Dendritic cell treated with granulocyte-macrophage colony-stimulating factor and Interleukin-4, amounts not matched to agents 40 ng/mL and 50 ng/mL, for 4 days (primary cell): ENCODE results near the gene HCN1.
"Not testable (repeated sequence)": the region's sequence is repeated elsewhere in the genome, so short reads cannot be mapped to it uniquely, and the experiment has no call there.

Source experiments
- H3K27ac Mint-ChIP-seq: one replicate; pipeline ENCODE4 v1.8.0; 2022; ENCODE audit warnings: mild to moderate bottlenecking, mixed read lengths
- H3K27me3 Mint-ChIP-seq: one replicate; pipeline ENCODE4 v1.8.0; 2022; ENCODE audit warnings: mild to moderate bottlenecking, mixed read lengths
- H3K36me3 Mint-ChIP-seq: one replicate; pipeline ENCODE4 v1.8.0; 2022; ENCODE audit warnings: low read depth, mixed read lengths
- H3K4me1 Mint-ChIP-seq: one replicate; pipeline ENCODE4 v1.8.0; 2022; ENCODE audit warnings: low read depth, mixed read lengths
- H3K4me3 Mint-ChIP-seq: one replicate; pipeline ENCODE4 v1.8.0; 2022; ENCODE audit warnings: mild to moderate bottlenecking, moderate library complexity, mixed read lengths
- H3K9me3 Mint-ChIP-seq: one replicate; pipeline ENCODE4 v1.8.0; 2022; ENCODE audit warnings: mixed read lengths
- intact Hi-C: fragments of 100-400 bp; cut with micrococcal nuclease; formaldehyde crosslinking; loops from one replicate; pipeline ENCODE4 v1.15.0; 2022

The HCN1 gene

DNA sequence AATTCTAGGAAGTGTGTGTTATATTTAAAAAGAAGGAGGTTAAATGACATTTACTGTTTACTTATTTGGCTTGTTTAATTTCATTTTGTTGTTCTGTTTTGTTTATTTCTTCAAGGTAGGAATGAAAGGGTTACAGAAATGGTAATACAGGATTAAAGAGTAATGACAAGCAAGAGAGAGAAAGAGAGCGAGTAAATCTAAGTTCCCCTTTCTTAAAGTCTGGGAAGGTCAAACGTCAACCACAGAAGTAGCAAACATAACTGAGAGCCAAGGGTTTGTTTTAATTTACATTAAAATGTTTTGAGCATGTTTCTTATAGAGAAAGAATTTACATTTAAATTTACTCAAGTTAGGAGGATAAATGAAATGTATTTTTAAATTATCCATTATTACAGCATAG, 18.7 kb downstream of the HCN1 start:
- no peaks in the 10 kb centered on the region for H3K4me1 Mint-ChIP-seq
- no peaks in the 10 kb centered on the region for H3K36me3 Mint-ChIP-seq
- no peak overlapping the region for H3K4me3 Mint-ChIP-seq
- no peaks in the 10 kb centered on the region for H3K9me3 Mint-ChIP-seq
- H3K27me3 Mint-ChIP-seq = no peaks in the 10 kb centered on the region
- no peak overlapping the region for H3K27ac Mint-ChIP-seq
- intact Hi-C loops = no loop called here

DNA sequence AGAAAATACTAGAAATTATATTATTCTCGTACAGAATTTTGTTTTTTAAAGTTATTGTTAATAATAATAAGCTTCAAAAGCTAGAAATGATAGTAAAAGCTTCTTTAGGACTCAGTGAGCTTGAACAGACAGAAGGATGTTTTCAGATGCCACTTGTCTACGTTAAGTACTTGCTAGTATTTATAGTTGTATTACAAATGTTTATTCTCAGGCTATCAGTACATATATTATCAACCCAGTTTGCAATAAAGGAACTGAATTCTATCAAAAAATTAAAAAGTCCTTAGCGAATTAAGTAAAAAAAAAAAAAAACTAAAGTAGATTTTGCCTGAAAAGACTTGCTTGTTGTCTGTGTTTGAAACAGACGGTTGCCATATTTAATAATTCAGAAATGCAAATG, 23.9 kb downstream of the HCN1 start:
- no peak overlapping the region for H3K27ac Mint-ChIP-seq
- H3K9me3 Mint-ChIP-seq = peaks cover 8% of the 10 kb centered on the region
- no peak overlapping the region for H3K4me3 Mint-ChIP-seq
- intact Hi-C loops = no loop called here
- H3K4me1 Mint-ChIP-seq = no peaks in the 10 kb centered on the region
- H3K27me3 Mint-ChIP-seq = no peaks in the 10 kb centered on the region
- no peaks in the 10 kb centered on the region for H3K36me3 Mint-ChIP-seq

DNA sequence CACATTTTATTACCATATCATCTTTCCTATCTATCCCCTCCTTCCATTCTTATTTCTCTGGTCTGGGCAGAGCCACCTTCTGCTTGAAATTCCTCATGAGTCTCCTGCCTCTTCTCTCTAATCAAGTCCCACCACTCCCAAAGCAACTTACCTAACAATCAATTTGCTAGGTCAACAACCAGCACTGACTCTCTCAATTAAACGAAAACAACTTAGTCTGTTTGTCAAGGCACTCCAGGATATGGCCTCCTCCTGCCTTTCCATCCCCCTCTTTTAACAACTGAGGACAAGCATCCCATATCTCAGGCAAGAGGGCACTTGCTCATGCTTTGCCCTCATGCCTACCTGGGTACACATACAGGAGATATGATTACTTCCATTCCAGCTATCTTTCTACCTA, 47.4 kb downstream of the HCN1 start:
- Mint-ChIP-seq H3K4me1 (no peaks in the 10 kb centered on the region), H3K27me3 (no peaks in the 10 kb centered on the region), H3K9me3 (no peaks in the 10 kb centered on the region), H3K4me3 (no peak overlapping the region), H3K36me3 (no peaks in the 10 kb centered on the region), H3K27ac (no peak overlapping the region)
- intact Hi-C loops = no loop called here

DNA sequence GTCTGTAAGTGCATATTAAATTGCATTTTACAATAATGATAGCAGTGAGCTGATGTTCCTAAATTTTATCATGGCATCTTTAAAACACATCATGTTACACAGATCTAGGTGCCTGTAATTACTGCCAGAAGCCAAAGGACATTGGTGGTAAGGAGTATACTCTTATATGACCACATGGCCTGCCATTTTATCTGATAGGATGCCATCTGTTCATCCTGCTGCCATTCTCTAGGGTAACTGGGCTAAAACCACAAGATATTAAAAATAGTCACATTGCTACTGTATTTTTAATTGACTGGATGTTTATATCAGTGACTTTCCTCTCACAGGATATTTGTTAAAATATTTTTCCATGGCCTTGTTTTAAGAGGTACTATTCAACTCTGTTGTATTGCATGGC, 53.1 kb downstream of the HCN1 start:
- Mint-ChIP-seq H3K27me3 (no peaks in the 10 kb centered on the region), H3K27ac (no peak overlapping the region), H3K36me3 (no peaks in the 10 kb centered on the region), H3K9me3 (no peaks in the 10 kb centered on the region), H3K4me3 (no peak overlapping the region), H3K4me1 (no peaks in the 10 kb centered on the region)
- intact Hi-C loops = no loop called here

DNA sequence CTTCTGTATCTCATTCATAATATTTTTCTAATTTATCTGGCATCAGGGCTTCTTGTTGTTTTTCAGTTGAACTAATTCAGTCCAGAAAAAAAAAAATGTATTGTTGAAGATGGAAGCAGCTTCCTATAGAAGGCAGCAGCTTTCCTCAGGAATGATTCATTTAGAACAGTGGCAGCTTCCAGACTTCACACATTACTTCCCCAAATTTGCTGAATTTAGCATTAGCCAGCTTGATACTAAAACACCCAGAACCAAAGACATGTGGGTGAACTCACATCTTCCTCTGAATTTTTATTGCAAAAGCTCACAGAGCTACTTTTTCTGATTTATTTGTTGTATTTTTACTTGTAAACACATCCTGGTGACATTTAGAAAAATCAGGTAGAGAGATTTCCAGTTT, 53.8 kb downstream of the HCN1 start:
- H3K9me3 Mint-ChIP-seq = no peaks in the 10 kb centered on the region
- H3K4me3 Mint-ChIP-seq = no peak overlapping the region
- H3K27ac Mint-ChIP-seq = no peak overlapping the region
- no peaks in the 10 kb centered on the region for H3K36me3 Mint-ChIP-seq
- intact Hi-C loops = no loop called here
- H3K27me3 Mint-ChIP-seq = no peaks in the 10 kb centered on the region
- H3K4me1 Mint-ChIP-seq = no peaks in the 10 kb centered on the region

DNA sequence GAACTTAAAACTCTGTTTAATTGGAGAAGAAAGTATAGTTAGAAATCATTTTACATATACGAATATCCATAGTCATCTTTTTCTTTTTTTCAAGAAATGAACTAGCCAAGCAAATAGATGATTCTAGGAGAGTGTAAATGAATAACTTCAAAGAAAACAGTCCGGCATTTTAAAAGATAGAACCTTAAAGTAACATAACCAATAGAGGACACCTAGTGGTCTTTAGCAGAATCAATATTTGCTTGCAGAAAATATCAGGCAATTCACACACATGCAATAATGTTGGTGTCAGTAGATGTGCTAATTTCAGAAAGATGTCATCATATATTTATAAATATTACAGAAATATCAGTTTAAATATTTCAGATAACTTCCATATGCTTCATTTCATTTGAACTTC, 57.1 kb downstream of the HCN1 start:
- no peak overlapping the region for H3K4me3 Mint-ChIP-seq
- no peaks in the 10 kb centered on the region for H3K4me1 Mint-ChIP-seq
- no peaks in the 10 kb centered on the region for H3K36me3 Mint-ChIP-seq
- no peak overlapping the region for H3K27ac Mint-ChIP-seq
- no peaks in the 10 kb centered on the region for H3K27me3 Mint-ChIP-seq
- intact Hi-C loops = no loop called here
- H3K9me3 Mint-ChIP-seq = no peaks in the 10 kb centered on the region

DNA sequence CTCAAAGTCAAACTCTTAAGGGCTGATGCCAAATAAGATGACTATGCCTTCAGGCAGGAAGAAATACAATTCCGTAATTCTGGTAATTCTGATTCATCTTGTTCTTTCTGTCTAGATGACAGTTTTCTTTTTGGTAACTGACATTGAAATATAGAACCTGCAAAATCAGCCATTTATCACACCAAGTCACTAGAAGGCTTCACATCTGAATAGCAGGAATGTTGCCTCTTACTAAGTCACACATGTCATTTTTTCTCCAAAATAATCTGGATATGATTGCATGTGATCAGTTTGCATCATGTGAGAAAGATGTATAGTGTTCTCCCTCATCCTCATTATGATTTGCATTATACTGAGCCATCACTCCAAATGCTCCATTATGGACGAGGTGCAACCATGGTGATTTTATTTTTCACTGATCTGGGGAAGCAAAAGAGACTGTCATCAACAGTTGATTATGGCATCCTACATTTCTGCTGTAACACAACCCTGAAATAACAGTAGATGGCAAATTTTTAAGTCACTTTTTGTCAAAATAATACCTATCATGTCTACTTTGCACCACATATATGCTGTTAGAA, 69.0 kb downstream of the HCN1 start:
- Mint-ChIP-seq H3K36me3 (no peaks in the 10 kb centered on the region), H3K27ac (no peak overlapping the region), H3K4me1 (no peaks in the 10 kb centered on the region), H3K4me3 (no peak overlapping the region), H3K9me3 (peaks cover 13% of the 10 kb centered on the region), H3K27me3 (no peaks in the 10 kb centered on the region)
- intact Hi-C loops = no loop called here

DNA sequence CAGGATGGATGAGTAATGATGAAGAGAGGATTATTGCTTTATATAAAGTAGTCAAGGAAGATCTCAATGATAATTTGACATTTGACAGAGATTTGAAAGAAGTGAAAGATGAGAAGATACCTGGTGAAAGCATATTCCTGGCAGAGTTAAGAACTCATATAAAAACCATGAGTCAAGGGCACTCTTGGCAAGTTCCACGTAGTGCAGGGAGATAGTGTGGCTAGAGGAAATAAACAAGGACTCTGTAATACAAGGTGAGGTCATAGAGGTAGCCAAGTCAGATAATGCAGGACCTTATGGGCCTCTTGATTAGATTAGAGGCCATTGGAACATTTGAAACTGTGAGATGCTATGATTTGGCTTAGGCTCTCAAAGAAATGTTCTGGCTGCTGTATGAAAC, 72.3 kb downstream of the HCN1 start:
- Mint-ChIP-seq H3K4me3 (no peak overlapping the region), H3K9me3 (peaks cover 13% of the 10 kb centered on the region), H3K27ac (no peak overlapping the region), H3K36me3 (no peaks in the 10 kb centered on the region), H3K27me3 (no peaks in the 10 kb centered on the region), H3K4me1 (no peaks in the 10 kb centered on the region)
- intact Hi-C loops = no loop called here

DNA sequence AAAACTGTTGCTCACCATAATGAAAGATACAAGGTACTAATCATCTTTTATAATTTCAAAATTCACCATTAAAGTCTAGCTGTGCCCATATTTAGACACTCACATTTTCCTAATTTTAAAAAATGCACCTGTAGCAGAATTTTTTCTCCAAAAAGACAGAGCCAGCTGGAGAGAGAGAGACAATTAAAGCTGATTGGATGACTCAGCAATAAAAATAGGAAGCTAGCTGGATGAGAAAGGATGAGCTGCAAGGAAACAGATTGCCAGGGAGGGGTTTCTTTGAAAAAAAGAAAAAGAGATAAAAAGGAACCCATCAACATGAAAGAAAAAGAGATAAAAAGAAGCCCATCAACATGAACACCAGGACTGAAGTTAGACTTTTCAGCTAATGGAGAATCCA, 73.8 kb downstream of the HCN1 start:
- Mint-ChIP-seq H3K36me3 (no peaks in the 10 kb centered on the region), H3K4me1 (no peaks in the 10 kb centered on the region), H3K27ac (no peak overlapping the region), H3K9me3 (peaks cover 22% of the 10 kb centered on the region), H3K4me3 (no peak overlapping the region), H3K27me3 (no peaks in the 10 kb centered on the region)
- intact Hi-C loops = no loop called here

DNA sequence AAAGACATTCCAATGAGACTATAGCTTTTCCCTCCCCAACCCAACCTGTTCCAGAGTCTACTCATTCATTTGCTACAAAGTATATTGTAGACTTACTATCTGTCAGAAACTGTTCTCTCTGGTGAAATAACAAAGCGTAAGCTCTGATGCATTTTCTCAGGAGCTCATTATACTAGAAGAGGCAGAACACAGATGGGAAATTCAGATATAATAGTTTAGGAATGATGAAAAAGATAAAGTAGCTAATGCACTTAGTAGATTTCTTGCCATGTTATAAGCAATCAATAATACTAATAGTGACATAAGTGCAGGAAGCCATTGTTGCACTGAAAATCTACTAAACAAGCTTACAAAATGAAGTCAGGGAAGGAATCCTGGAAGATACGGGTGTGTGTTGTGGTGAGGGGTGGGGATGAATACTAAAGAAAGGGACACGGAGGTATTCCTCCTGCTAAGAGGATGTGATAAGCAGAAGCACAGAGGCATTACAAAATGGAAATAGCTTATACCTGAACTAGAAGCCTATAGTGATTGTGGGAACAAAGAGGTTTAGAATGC, 78.2 kb downstream of the HCN1 start:
- peaks cover 9% of the 10 kb centered on the region for H3K9me3 Mint-ChIP-seq
- H3K4me3 Mint-ChIP-seq = no peak overlapping the region
- no peaks in the 10 kb centered on the region for H3K27me3 Mint-ChIP-seq
- no peaks in the 10 kb centered on the region for H3K4me1 Mint-ChIP-seq
- intact Hi-C loops = no loop called here
- H3K27ac Mint-ChIP-seq = no peak overlapping the region
- no peaks in the 10 kb centered on the region for H3K36me3 Mint-ChIP-seq

DNA sequence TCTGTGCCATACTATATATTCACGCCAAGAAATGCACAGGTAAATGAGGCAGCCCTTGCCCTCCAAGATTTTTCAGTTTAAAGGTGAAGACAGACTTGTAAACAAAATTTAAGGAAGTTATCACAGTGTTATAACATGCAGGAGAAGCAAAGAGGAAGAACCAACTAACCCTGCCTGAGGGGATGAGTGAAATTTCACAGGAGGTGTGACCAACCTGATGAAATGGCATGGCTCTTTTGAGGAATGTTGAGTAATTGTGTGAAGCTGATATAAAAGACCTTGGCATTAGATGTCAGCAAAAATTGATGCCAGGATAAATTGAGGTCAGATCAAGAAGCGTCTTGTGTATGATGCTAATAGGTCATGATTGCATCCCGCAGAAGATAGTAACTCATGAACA, 86.5 kb downstream of the HCN1 start:
- H3K36me3 Mint-ChIP-seq = no peaks in the 10 kb centered on the region
- H3K9me3 Mint-ChIP-seq = no peaks in the 10 kb centered on the region
- intact Hi-C loops = no loop called here
- no peaks in the 10 kb centered on the region for H3K27me3 Mint-ChIP-seq
- H3K27ac Mint-ChIP-seq = no peak overlapping the region
- H3K4me3 Mint-ChIP-seq = no peak overlapping the region
- H3K4me1 Mint-ChIP-seq = no peaks in the 10 kb centered on the region

DNA sequence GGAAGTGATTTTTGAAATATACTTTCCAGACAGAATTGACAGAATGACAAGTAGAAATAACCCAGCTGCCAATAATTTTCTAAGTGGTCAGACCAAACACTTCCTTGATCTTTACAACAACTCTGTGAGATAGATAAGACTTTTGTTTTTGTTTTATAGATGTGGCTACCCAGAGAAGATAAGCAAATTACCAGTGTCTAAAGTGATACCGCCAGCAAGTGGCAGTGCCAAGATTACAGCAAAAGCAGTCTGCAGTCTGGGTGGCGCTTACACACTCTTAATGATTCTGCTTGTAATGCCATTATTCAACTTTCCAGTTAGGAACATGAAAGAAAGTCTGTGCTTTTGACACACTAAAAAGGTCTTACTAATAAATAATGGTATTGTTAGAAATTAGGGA, 92.1 kb downstream of the HCN1 start:
- Mint-ChIP-seq H3K4me3 (no peak overlapping the region), H3K4me1 (no peaks in the 10 kb centered on the region), H3K27ac (no peak overlapping the region), H3K9me3 (no peaks in the 10 kb centered on the region), H3K27me3 (no peaks in the 10 kb centered on the region), H3K36me3 (no peaks in the 10 kb centered on the region)
- intact Hi-C loops = no loop called here

DNA sequence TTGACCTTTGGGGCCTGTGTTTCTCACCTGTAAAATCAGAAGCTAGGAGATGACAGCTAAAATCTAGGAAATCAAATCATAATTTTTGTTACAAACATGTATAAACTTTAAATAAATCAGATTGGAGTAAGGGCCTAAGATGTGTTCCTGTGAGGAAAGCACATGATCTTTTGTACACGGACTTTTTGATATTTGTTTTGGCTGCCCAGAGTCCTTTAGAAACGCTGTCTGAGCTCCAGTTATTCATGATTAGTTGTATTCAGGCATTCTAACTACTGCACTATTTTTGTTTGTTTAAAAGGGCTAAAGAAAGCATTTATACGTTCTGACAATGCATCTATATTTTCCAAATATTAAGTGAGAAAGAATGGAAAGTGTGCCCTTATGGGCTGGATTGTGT, 94.8 kb downstream of the HCN1 start:
- peaks cover 17% of the 10 kb centered on the region for H3K9me3 Mint-ChIP-seq
- H3K27ac Mint-ChIP-seq = no peak overlapping the region
- H3K36me3 Mint-ChIP-seq = no peaks in the 10 kb centered on the region
- intact Hi-C loops = no loop called here
- no peaks in the 10 kb centered on the region for H3K27me3 Mint-ChIP-seq
- H3K4me1 Mint-ChIP-seq = no peaks in the 10 kb centered on the region
- H3K4me3 Mint-ChIP-seq = no peak overlapping the region

DNA sequence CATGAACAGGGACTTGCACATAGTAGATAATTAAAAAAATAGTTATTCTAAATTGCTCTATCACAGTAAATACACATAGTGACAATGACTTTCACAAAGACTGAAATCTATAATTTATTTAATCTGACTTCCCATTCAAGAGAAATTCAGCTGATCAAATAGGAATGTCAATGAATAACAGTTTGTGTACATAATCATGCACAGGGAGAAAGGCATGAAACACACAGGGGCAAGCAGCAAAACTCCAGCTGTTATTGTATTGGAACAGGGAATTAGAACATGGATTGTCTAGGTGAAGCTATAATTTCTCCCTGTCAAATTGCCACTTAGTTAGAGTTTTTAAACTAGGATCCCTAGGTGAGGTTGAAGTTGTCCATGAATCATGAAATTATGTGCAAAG, 99.9 kb downstream of the HCN1 start:
- no peaks in the 10 kb centered on the region for H3K4me1 Mint-ChIP-seq
- no peaks in the 10 kb centered on the region for H3K27me3 Mint-ChIP-seq
- peaks cover 17% of the 10 kb centered on the region for H3K9me3 Mint-ChIP-seq
- intact Hi-C loops = no loop called here
- H3K4me3 Mint-ChIP-seq = no peak overlapping the region
- no peaks in the 10 kb centered on the region for H3K36me3 Mint-ChIP-seq
- H3K27ac Mint-ChIP-seq = no peak overlapping the region

DNA sequence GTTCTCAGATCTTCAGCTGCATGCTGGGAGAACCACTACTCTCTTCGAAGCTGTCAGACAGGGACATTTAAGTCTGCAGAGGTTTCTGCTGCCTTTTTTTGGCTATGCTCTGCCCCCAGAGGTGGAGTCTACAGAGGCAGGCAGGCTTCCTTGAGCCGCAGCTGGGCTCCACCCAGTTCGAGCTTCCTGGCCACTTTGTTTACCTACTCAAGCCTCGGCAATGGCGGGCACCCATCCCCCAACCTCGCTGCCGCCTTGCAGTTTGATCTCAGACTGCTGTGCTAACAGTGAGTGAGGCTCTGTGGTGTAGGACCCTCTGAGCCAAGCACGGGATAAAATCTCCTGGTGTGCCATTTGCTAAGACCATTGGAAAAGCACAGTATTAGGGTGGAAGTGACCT, 110.2 kb downstream of the HCN1 start:
- H3K27ac Mint-ChIP-seq, H3K4me3 Mint-ChIP-seq, H3K27me3 Mint-ChIP-seq, intact Hi-C loops, H3K36me3 Mint-ChIP-seq, H3K4me1 Mint-ChIP-seq: not testable (repeated sequence)
- H3K9me3 Mint-ChIP-seq = peaks cover 40% of the 10 kb centered on the region
